Adipocyte (in vitro differentiated cells): ENCODE measurements around the gene CD80.
"Not testable (repeated sequence)": the region's sequence is repeated elsewhere in the genome, so short reads cannot be mapped to it uniquely, and the experiment has no call there.

ENCODE experiments used
- DNase-seq: peaks from one replicate; pipeline ENCODE4 v3.0.0-alpha.2; 2015; ENCODE audit warnings: low read depth
- H3K27me3 ChIP-seq: replicated peaks from 2 replicates; pipeline ENCODE4 v1.7.0; 2013; ENCODE audit warnings: mild to moderate bottlenecking, low read length, moderate library complexity; ENCODE audit not compliant: control insufficient read depth, insufficient read depth
- H3K36me3 ChIP-seq: 2 replicates; pipeline ENCODE4 v1.7.0; 2013; ENCODE audit warnings: low read length, mild to moderate bottlenecking, moderate library complexity; ENCODE audit not compliant: control insufficient read depth, insufficient read depth, severe bottlenecking
- H3K4me1 ChIP-seq: 2 replicates; pipeline ENCODE4 v1.7.0; 2013; ENCODE audit warnings: mild to moderate bottlenecking, low read length, moderate library complexity; ENCODE audit not compliant: control insufficient read depth, insufficient read depth
- H3K4me3 ChIP-seq: 2 replicates; pipeline ENCODE4 v1.7.0; 2013; ENCODE audit warnings: mild to moderate bottlenecking, low read length, moderate library complexity
- H3K9ac ChIP-seq: 2 replicates; pipeline ENCODE4 v1.7.0; 2013; ENCODE audit warnings: mild to moderate bottlenecking, low read length, moderate library complexity
- H3K9me3 ChIP-seq: 2 replicates; pipeline ENCODE4 v1.7.0; 2013; ENCODE audit warnings: mild to moderate bottlenecking, low read length, moderate library complexity; ENCODE audit not compliant: control insufficient read depth

The CD80 gene

GRCh38 chr3:119557877-119558269, 1.5 kb downstream of the CD80 start:
- Histone ChIP-seq H3K36me3 (no peaks in the 10 kb centered on the region), H3K27me3 (no peaks in the 10 kb centered on the region), H3K9ac (no peak overlapping the region), H3K9me3 (no peaks in the 10 kb centered on the region), H3K4me1 (no peaks in the 10 kb centered on the region), H3K4me3 (no peak overlapping the region)
- DNase-seq = no peak

- no peak overlapping the region for H3K9ac ChIP-seq
- no peak for DNase-seq
- no peaks in the 10 kb centered on the region for H3K36me3 ChIP-seq
- no peaks in the 10 kb centered on the region for H3K4me1 ChIP-seq
- H3K9me3 ChIP-seq = no peaks in the 10 kb centered on the region
- H3K27me3 ChIP-seq = no peaks in the 10 kb centered on the region
- H3K4me3 ChIP-seq = no peak overlapping the region
These were observed 2.1 kb downstream of the CD80 start for GRCh38 chr3:119557192-119557876.

- Histone ChIP-seq H3K27me3 (no peaks in the 10 kb centered on the region), H3K36me3 (no peaks in the 10 kb centered on the region), H3K4me3 (no peak overlapping the region), H3K9me3 (no peaks in the 10 kb centered on the region), H3K4me1 (no peaks in the 10 kb centered on the region), H3K9ac (no peak overlapping the region)
- DNase-seq = no peak
These were observed 3.5 kb downstream of the CD80 start for GRCh38 chr3:119555929-119556328.

- no peaks in the 10 kb centered on the region for H3K36me3 ChIP-seq
- H3K9ac ChIP-seq = no peak overlapping the region
- no peaks in the 10 kb centered on the region for H3K9me3 ChIP-seq
- no peaks in the 10 kb centered on the region for H3K27me3 ChIP-seq
- H3K4me1 ChIP-seq = no peaks in the 10 kb centered on the region
- no peak overlapping the region for H3K4me3 ChIP-seq
- DNase-seq = no peak
These were observed 4.1 kb downstream of the CD80 start for GRCh38 chr3:119555309-119555735.

GRCh38 chr3:119553823-119554415, 5.5 kb downstream of the CD80 start:
- H3K36me3 ChIP-seq = no peaks in the 10 kb centered on the region
- no peaks in the 10 kb centered on the region for H3K4me1 ChIP-seq
- H3K27me3 ChIP-seq = no peaks in the 10 kb centered on the region
- H3K4me3 ChIP-seq = no peak overlapping the region
- no peak overlapping the region for H3K9ac ChIP-seq
- no peak for DNase-seq
- H3K9me3 ChIP-seq = no peaks in the 10 kb centered on the region

- H3K4me3 ChIP-seq, DNase-seq, H3K36me3 ChIP-seq, H3K4me1 ChIP-seq, H3K9me3 ChIP-seq, H3K27me3 ChIP-seq, H3K9ac ChIP-seq: not testable (repeated sequence)
These were observed 6.5 kb downstream of the CD80 start for GRCh38 chr3:119552928-119553327.

- H3K4me3 ChIP-seq = no peak overlapping the region
- no peaks in the 10 kb centered on the region for H3K9me3 ChIP-seq
- H3K4me1 ChIP-seq = no peaks in the 10 kb centered on the region
- no peaks in the 10 kb centered on the region for H3K27me3 ChIP-seq
- H3K9ac ChIP-seq = no peak overlapping the region
- no peak for DNase-seq
- no peaks in the 10 kb centered on the region for H3K36me3 ChIP-seq
These were observed 7.8 kb downstream of the CD80 start for GRCh38 chr3:119551598-119551997.

- no peaks in the 10 kb centered on the region for H3K4me1 ChIP-seq
- no peaks in the 10 kb centered on the region for H3K36me3 ChIP-seq
- no peak overlapping the region for H3K9ac ChIP-seq
- H3K9me3 ChIP-seq = no peaks in the 10 kb centered on the region
- no peaks in the 10 kb centered on the region for H3K27me3 ChIP-seq
- H3K4me3 ChIP-seq = no peak overlapping the region
- DNase-seq = no peak
These were observed 9.1 kb downstream of the CD80 start for GRCh38 chr3:119550192-119550910.

GRCh38 chr3:119548341-119548740, 11.1 kb downstream of the CD80 start:
- H3K27me3 ChIP-seq = no peaks in the 10 kb centered on the region
- DNase-seq = no peak

GRCh38 chr3:119547227-119547626, 12.2 kb downstream of the CD80 start:
- Histone ChIP-seq H3K36me3 (no peaks in the 10 kb centered on the region), H3K9ac (no peak overlapping the region), H3K9me3 (peaks cover 7% of the 10 kb centered on the region), H3K4me1 (no peaks in the 10 kb centered on the region), H3K4me3 (no peak overlapping the region), H3K27me3 (no peaks in the 10 kb centered on the region)
- DNase-seq = no peak

More at GRCh38 chr3:119548341-119548740, 11.1 kb downstream of the CD80 start:
- Histone ChIP-seq H3K9ac (no peak overlapping the region), H3K36me3 (no peaks in the 10 kb centered on the region), H3K4me1 (no peaks in the 10 kb centered on the region), H3K9me3 (peaks cover 2% of the 10 kb centered on the region), H3K4me3 (no peak overlapping the region)

GRCh38 chr3:119543147-119543546, 16.3 kb downstream of the CD80 start:
- Histone ChIP-seq H3K9ac (no peak overlapping the region), H3K4me1 (no peaks in the 10 kb centered on the region), H3K4me3 (no peak overlapping the region), H3K9me3 (peaks cover 7% of the 10 kb centered on the region), H3K27me3 (no peaks in the 10 kb centered on the region), H3K36me3 (no peaks in the 10 kb centered on the region)
- no peak for DNase-seq
